HEK293 (cell line): ENCODE results near the gene GINS2.

ENCODE experiments used
- GLI4 ChIP-seq: fragments of 450-650 bp; formaldehyde crosslinking; IDR thresholded peaks from 2 replicates; pipeline ENCODE4 v1.5.1; 2016; ENCODE audit warnings: missing biosample characterization, missing genetic modification characterization
- HOXA7 ChIP-seq: sonication (generic); formaldehyde crosslinking; IDR thresholded peaks from 2 replicates; pipeline ENCODE4 v1.8.1; 2022; ENCODE audit warnings: missing genetic modification reagents, borderline replicate concordance
- TCF7L2 ChIP-seq: IDR thresholded peaks from 2 replicates; pipeline ENCODE4 v1.6.1; 2011; ENCODE audit warnings: low read depth, mild to moderate bottlenecking, inconsistent platforms, low read length, moderate library complexity, borderline replicate concordance
- YY1 ChIP-seq: fragments of 450-650 bp; formaldehyde crosslinking; IDR thresholded peaks from 2 replicates; pipeline ENCODE4 v1.5.1; 2018; ENCODE audit warnings: missing biosample characterization, missing genetic modification characterization
- ZBTB1 ChIP-seq: fragments of 450-650 bp; formaldehyde crosslinking; IDR thresholded peaks from 2 replicates; pipeline ENCODE4 v1.5.1; 2016; ENCODE audit warnings: missing biosample characterization, missing genetic modification characterization
- ZFP3 ChIP-seq: fragments of 450-650 bp; formaldehyde crosslinking; IDR thresholded peaks from 2 replicates; pipeline ENCODE4 v1.5.1; 2016; ENCODE audit warnings: low read depth, missing biosample characterization, missing genetic modification characterization
- ZNF114 ChIP-seq: fragments of 450-650 bp; formaldehyde crosslinking; IDR thresholded peaks from 2 replicates; pipeline ENCODE4 v1.5.0; 2017; ENCODE audit warnings: missing biosample characterization, missing genetic modification characterization
- ZNF138 ChIP-seq: fragments of 450-650 bp; formaldehyde crosslinking; IDR thresholded peaks from 2 replicates; pipeline ENCODE4 v1.5.1; 2016; ENCODE audit warnings: missing biosample characterization, missing genetic modification characterization, borderline replicate concordance
- ZNF157 ChIP-seq: fragments of 450-650 bp; formaldehyde crosslinking; IDR thresholded peaks from 2 replicates; pipeline ENCODE4 v1.5.1; 2016; ENCODE audit warnings: missing biosample characterization, missing genetic modification characterization
- ZNF654 ChIP-seq: fragments of 450-650 bp; formaldehyde crosslinking; IDR thresholded peaks from 2 replicates; pipeline ENCODE4 v1.5.1; 2016; ENCODE audit warnings: low read depth, missing biosample characterization, missing genetic modification characterization
- TF ChIP-seq, protein P1 (sequence below): fragments of 450-650 bp; formaldehyde crosslinking; IDR thresholded peaks from 2 replicates; pipeline ENCODE4 v1.5.1; 2016; ENCODE audit warnings: missing biosample characterization, missing genetic modification characterization
- TF ChIP-seq, protein P2 (sequence below): fragments of 450-650 bp; formaldehyde crosslinking; IDR thresholded peaks from 2 replicates; pipeline ENCODE4 v1.5.1; 2016; ENCODE audit warnings: missing biosample characterization, missing genetic modification characterization
- TF ChIP-seq, protein P3 (sequence below): fragments of 450-650 bp; formaldehyde crosslinking; IDR thresholded peaks from 2 replicates; pipeline ENCODE4 v1.5.1; 2017; ENCODE audit warnings: missing biosample characterization, missing genetic modification characterization

DNA sequence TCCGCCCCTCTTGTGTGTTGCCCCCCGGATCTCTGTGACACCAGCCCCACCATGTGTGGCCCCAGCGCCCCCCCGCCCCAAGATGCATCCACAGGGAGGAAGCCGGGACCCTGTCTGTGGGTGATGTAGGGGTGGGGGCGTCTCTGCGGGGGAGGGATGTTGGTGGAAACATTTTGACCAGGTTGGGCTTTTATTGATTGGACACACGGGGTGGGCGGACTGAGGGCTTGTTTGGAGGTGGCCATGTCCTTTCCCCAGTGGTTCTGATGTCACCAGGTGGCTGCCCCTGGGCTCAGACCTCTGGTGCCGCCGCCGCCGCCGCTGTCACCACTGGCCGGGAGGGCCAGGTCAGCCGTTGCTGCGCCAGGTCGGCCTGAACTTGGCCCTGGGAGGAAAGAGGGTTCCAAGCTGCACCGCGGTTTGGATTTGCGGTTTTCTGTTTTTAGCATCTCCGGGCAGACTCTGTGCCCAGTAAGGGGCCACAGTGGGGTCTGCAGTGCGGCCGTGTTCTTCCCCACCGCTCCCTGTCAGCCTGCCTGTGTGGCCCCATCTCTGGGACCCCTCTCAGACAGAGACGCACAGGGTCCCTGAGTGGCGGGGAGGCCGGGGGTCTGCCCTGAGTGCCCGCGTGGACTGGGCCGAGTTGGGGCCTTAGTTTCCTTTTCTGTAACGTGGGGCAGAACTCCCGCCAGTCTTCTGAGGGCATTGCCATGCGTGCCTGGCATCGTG, 55.9 kb downstream of the GINS2 start:
- TF ChIP-seq ZNF138 (tag by site-specific recombination) = no peak
- TF ChIP-seq HOXA7 (CRISPR knock-in tag) = no peak
- TF ChIP-seq TCF7L2 = no peak
- TF ChIP-seq, protein P1, sequence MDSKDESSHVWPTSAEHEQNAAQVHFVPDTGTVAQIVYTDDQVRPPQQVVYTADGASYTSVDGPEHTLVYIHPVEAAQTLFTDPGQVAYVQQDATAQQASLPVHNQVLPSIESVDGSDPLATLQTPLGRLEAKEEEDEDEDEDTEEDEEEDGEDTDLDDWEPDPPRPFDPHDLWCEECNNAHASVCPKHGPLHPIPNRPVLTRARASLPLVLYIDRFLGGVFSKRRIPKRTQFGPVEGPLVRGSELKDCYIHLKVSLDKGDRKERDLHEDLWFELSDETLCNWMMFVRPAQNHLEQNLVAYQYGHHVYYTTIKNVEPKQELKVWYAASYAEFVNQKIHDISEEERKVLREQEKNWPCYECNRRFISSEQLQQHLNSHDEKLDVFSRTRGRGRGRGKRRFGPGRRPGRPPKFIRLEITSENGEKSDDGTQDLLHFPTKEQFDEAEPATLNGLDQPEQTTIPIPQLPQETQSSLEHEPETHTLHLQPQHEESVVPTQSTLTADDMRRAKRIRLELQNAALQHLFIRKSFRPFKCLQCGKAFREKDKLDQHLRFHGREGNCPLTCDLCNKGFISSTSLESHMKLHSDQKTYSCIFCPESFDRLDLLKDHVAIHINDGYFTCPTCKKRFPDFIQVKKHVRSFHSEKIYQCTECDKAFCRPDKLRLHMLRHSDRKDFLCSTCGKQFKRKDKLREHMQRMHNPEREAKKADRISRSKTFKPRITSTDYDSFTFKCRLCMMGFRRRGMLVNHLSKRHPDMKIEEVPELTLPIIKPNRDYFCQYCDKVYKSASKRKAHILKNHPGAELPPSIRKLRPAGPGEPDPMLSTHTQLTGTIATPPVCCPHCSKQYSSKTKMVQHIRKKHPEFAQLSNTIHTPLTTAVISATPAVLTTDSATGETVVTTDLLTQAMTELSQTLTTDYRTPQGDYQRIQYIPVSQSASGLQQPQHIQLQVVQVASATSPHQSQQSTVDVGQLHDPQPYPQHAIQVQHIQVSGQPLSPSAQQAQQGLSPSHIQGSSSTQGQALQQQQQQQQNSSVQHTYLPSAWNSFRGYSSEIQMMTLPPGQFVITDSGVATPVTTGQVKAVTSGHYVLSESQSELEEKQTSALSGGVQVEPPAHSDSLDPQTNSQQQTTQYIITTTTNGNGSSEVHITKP = no peak
- TF ChIP-seq, protein P2, sequence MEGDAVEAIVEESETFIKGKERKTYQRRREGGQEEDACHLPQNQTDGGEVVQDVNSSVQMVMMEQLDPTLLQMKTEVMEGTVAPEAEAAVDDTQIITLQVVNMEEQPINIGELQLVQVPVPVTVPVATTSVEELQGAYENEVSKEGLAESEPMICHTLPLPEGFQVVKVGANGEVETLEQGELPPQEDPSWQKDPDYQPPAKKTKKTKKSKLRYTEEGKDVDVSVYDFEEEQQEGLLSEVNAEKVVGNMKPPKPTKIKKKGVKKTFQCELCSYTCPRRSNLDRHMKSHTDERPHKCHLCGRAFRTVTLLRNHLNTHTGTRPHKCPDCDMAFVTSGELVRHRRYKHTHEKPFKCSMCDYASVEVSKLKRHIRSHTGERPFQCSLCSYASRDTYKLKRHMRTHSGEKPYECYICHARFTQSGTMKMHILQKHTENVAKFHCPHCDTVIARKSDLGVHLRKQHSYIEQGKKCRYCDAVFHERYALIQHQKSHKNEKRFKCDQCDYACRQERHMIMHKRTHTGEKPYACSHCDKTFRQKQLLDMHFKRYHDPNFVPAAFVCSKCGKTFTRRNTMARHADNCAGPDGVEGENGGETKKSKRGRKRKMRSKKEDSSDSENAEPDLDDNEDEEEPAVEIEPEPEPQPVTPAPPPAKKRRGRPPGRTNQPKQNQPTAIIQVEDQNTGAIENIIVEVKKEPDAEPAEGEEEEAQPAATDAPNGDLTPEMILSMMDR = no peak
- TF ChIP-seq ZBTB1 = no peak
- TF ChIP-seq ZNF654 (tag by site-specific recombination) = no peak
- TF ChIP-seq ZNF157 (tag by site-specific recombination) = no peak
- no peak for TF ChIP-seq GLI4
- TF ChIP-seq, protein P3, sequence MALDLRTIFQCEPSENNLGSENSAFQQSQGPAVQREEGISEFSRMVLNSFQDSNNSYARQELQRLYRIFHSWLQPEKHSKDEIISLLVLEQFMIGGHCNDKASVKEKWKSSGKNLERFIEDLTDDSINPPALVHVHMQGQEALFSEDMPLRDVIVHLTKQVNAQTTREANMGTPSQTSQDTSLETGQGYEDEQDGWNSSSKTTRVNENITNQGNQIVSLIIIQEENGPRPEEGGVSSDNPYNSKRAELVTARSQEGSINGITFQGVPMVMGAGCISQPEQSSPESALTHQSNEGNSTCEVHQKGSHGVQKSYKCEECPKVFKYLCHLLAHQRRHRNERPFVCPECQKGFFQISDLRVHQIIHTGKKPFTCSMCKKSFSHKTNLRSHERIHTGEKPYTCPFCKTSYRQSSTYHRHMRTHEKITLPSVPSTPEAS (tag by site-specific recombination) = no peak
- no peak for TF ChIP-seq ZFP3 (tag by site-specific recombination)
- TF ChIP-seq YY1 (tag by site-specific recombination) = no peak
- TF ChIP-seq ZNF114 (tag by site-specific recombination) = no peak
